ENCODE data around the gene CRPPA. TPM values are rescaled to one million over a fixed set of nuclear protein-coding genes. Genes with fewer than 3 reads are reported as not detected.
A peak's percentile ranks its signal among the peaks of the same experiment; 100 is the strongest.

The CRPPA gene
- total and polyA plus RNA-seq, 2 donors (not counting 1 experiment from before 2014, with no cell fraction given), result 0.16 to 1.2 TPM

GRCh38 chr7:16416289-16417282 lies 4.8 kb downstream of the CRPPA start:
- ChIA-PET POLR2A (no interaction called here), CTCF (no interaction called here)
- H3K27ac Mint-ChIP-seq, result no peak overlapping the region
- no peaks in the 10 kb centered on the region for H3K27me3 Mint-ChIP-seq
- no peak overlapping the region for H3K4me3 ChIP-seq (ENCODE audit: control extremely low read depth in 1 of 5, extremely low read depth in 1 of 5, insufficient read depth in 1 of 5, low read depth in 2 of 5, low read length in 4 of 5)
- no peaks in the 10 kb centered on the region for H3K79me2 ChIP-seq (ENCODE audit: control insufficient read depth, insufficient read depth, low read length)
- no peak overlapping the region for H3K9ac ChIP-seq (ENCODE audit: low read length)
- no peaks in the 10 kb centered on the region for H3K27me3 ChIP-seq (replicated peaks in 1 of 4; ENCODE audit: control extremely low read depth in 1 of 4, control insufficient read depth in 3 of 4, insufficient read depth in 4 of 4, low read length in 3 of 4)
- H3K4me1 ChIP-seq (ENCODE audit: control insufficient read depth in 2 of 2, insufficient read depth in 2 of 2, low read length in 2 of 2), result peaks cover 8 to 10% of the 10 kb centered on the region in 2 donors
- H3K4me3 Mint-ChIP-seq, result no peak overlapping the region
- ATAC-seq (ENCODE audit: low read depth) (no peak), DNase-seq (peak; percentile 9)
- intact Hi-C loops (cut with micrococcal nuclease), result no loop called here
- TF ChIP-seq EZH2 (IDR thresholded peaks at IDR 0.05; ENCODE audit: borderline replicate concordance, insufficient read depth, low read depth, low read length, poor library complexity, severe bottlenecking) (no peak), CTCF (IDR thresholded peaks at IDR 0.05) (no peak)
- H3K4me2 ChIP-seq (replicated peaks; ENCODE audit: low read depth, low read length, poor library complexity, severe bottlenecking), result no peak overlapping the region
- H4K20me1 ChIP-seq (ENCODE audit: control insufficient read depth, insufficient read depth, low read length, poor library complexity, severe bottlenecking), result no peaks in the 10 kb centered on the region
- peaks cover 19% of the 10 kb centered on the region for H3K4me1 Mint-ChIP-seq
- no peak overlapping the region for H2AFZ ChIP-seq (ENCODE audit: insufficient read depth, low read depth, low read length, poor library complexity, severe bottlenecking)
- H3K27ac ChIP-seq (ENCODE audit: low read length in 2 of 2), result no peak overlapping the region
- H3K9me3 ChIP-seq (ENCODE audit: control extremely low read depth in 1 of 3, control insufficient read depth in 2 of 3, insufficient read depth in 1 of 3, low read length in 2 of 3), result no peaks in the 10 kb centered on the region
- no peaks in the 10 kb centered on the region for H3K9me3 Mint-ChIP-seq (ENCODE audit: insufficient read depth)
- no peaks in the 10 kb centered on the region for H3K36me3 ChIP-seq (replicated peaks in 1 of 2; ENCODE audit: control extremely low read depth in 1 of 2, control insufficient read depth in 1 of 2, extremely low read depth in 1 of 2, insufficient read depth in 2 of 2, low read length in 1 of 2)
- WGBS (ENCODE audit: insufficient coverage), result 77% methylated on average over 3 of the region's 7 CpGs
